IMR-90 (cell line): ENCODE results near the gene PHKG2. TPM values are rescaled to one million over a fixed set of nuclear protein-coding genes. Genes with fewer than 3 reads are reported as not detected.

Experiments used
- ATAC-seq: fragments of 200-7000 bp; cut with Tn5 transposase; 2 replicates; pipeline ENCODE4 v1.9.1; 2020; ENCODE audit warnings: low read depth, mild to moderate bottlenecking, moderate library complexity
- BruUV-seq: library from RNA; stranded (reverse); fragments of 400-500 nt; replicated peaks from 2 replicates; lab custom pipeline; 2021; lab: Mats Ljungman, UMichigan
- CTCF ChIA-PET: fragments of 300-600 bp; formaldehyde crosslinking; extraction: SDS; loops from one replicate; lab custom pipeline; 2021; ENCODE audit warnings: antibody characterized with exemption; lab: Yijun Ruan, JAX
- POLR2A ChIA-PET: fragments of 300-600 bp; sonication (Branson Sonifier 250); formaldehyde crosslinking; loops from one replicate; lab custom pipeline; 2022; ENCODE audit warnings: antibody characterized with exemption; ENCODE audit not compliant: unreplicated experiment; lab: Charles Lee
- DNase-seq: peaks from one replicate; pipeline ENCODE4 v3.0.0; 2013
- H2AFZ ChIP-seq: replicated peaks from 2 replicates; pipeline ENCODE3; 2013; ENCODE audit warnings: low read length, mild to moderate bottlenecking; ENCODE audit not compliant: poor library complexity
- H2AK5ac ChIP-seq: 2 replicates; pipeline ENCODE4 v1.6.1; 2013; ENCODE audit warnings: low read depth, low read length, inconsistent platforms
- H2AK9ac ChIP-seq: replicated peaks from 2 replicates; pipeline ENCODE3; 2013; ENCODE audit warnings: mild to moderate bottlenecking, low read depth, low read length, moderate library complexity; ENCODE audit not compliant: poor library complexity
- H2BK120ac ChIP-seq: 2 replicates; pipeline ENCODE4 v1.6.1; 2013; ENCODE audit warnings: low read depth, low read length, inconsistent platforms
- H2BK15ac ChIP-seq: 3 replicates; pipeline ENCODE4 v1.6.1; 2013; ENCODE audit warnings: low read depth, low read length, inconsistent platforms
- H2BK20ac ChIP-seq: 2 replicates; pipeline ENCODE4 v1.6.1; 2013; ENCODE audit warnings: low read depth, mild to moderate bottlenecking, inconsistent platforms, low read length, moderate library complexity
- H2BK5ac ChIP-seq: 2 replicates; pipeline ENCODE4 v1.6.1; 2013; ENCODE audit warnings: mild to moderate bottlenecking, low read depth, low read length, inconsistent platforms; ENCODE audit not compliant: poor library complexity, severe bottlenecking
- H3K14ac ChIP-seq: replicated peaks from 2 replicates; pipeline ENCODE4 v1.6.1; 2013; ENCODE audit warnings: low read depth, low read length, inconsistent platforms
- H3K18ac ChIP-seq: 2 replicates; pipeline ENCODE4 v1.6.1; 2013; ENCODE audit warnings: low read depth, low read length, control low read depth
- H3K23ac ChIP-seq: 2 replicates; pipeline ENCODE4 v1.6.1; 2013; ENCODE audit warnings: low read depth, low read length, inconsistent platforms
- H3K27ac ChIP-seq: 2 replicates; pipeline ENCODE4 v1.5.1; 2013; ENCODE audit warnings: mild to moderate bottlenecking, control low read depth, low read length; ENCODE audit not compliant: insufficient read depth
- H3K27me3 ChIP-seq: 2 replicates; pipeline ENCODE4 v1.6.1; 2013; ENCODE audit warnings: low read length; ENCODE audit not compliant: control insufficient read depth, insufficient read depth
- H3K36me3 ChIP-seq: 2 replicates; pipeline ENCODE4 v1.6.1; 2013; ENCODE audit warnings: low read length, mixed read lengths; ENCODE audit not compliant: control insufficient read depth, insufficient read depth
- H3K4ac ChIP-seq: 2 replicates; pipeline ENCODE4 v1.6.1; 2013; ENCODE audit warnings: low read depth, low read length, inconsistent platforms
- H3K4me1 ChIP-seq: 2 replicates; pipeline ENCODE4 v1.6.1; 2013; ENCODE audit warnings: low read length, mixed read lengths; ENCODE audit not compliant: control insufficient read depth, insufficient read depth
- H3K4me2 ChIP-seq: 2 replicates; pipeline ENCODE4 v1.6.1; 2013; ENCODE audit warnings: low read depth, mild to moderate bottlenecking, control low read depth, low read length, moderate library complexity
- H3K4me3 ChIP-seq: 2 replicates; pipeline ENCODE4 v1.5.1; 2013; ENCODE audit warnings: low read depth, mild to moderate bottlenecking, control low read depth, low read length, moderate library complexity; ENCODE audit not compliant: insufficient read depth
- H3K56ac ChIP-seq: 2 replicates; pipeline ENCODE4 v1.6.1; 2013; ENCODE audit warnings: low read length, inconsistent platforms; ENCODE audit not compliant: insufficient read depth; ENCODE audit errors: extremely low read depth
- H3K79me1 ChIP-seq, 2 experiments: 2 replicates each; pipeline ENCODE4 v1.6.1; 2013; ENCODE audit warnings: low read length in 2 of 2, inconsistent platforms in 1 of 2, low read depth in 1 of 2
- H3K9ac ChIP-seq: 2 replicates; pipeline ENCODE4 v1.6.1; 2013; ENCODE audit warnings: low read depth, low read length, control low read depth
- H3K9me1 ChIP-seq: 2 replicates; pipeline ENCODE4 v1.6.1; 2013; ENCODE audit warnings: low read length, inconsistent platforms; ENCODE audit not compliant: insufficient read depth
- H3K9me3 ChIP-seq: 2 replicates; pipeline ENCODE4 v1.6.1; 2013; ENCODE audit warnings: low read length; ENCODE audit not compliant: control insufficient read depth, insufficient read depth
- H4K20me1 ChIP-seq: 2 replicates; pipeline ENCODE4 v1.6.1; 2013; ENCODE audit warnings: low read length, inconsistent platforms; ENCODE audit not compliant: insufficient read depth
- H4K5ac ChIP-seq: 2 replicates; pipeline ENCODE4 v1.6.1; 2013; ENCODE audit warnings: mild to moderate bottlenecking, low read depth, low read length, control low read depth
- H4K8ac ChIP-seq, 2 experiments: 2 replicates each; pipeline ENCODE4 v1.6.1; 2013; ENCODE audit warnings: low read depth in 2 of 2, low read length in 2 of 2, control low read depth in 1 of 2, inconsistent platforms in 1 of 2
- H4K91ac ChIP-seq: 2 replicates; pipeline ENCODE4 v1.6.1; 2013; ENCODE audit warnings: low read depth, low read length, inconsistent platforms; ENCODE audit not compliant: insufficient read depth
- BHLHE40 ChIP-seq: fragments of 150-350 bp; IDR thresholded peaks from 2 replicates; pipeline ENCODE4 v1.6.1; 2016; ENCODE audit warnings: mild to moderate bottlenecking, low read depth, low read length
- CEBPB ChIP-seq: IDR thresholded peaks from 2 replicates; pipeline ENCODE4 v1.6.1; 2012; ENCODE audit warnings: low read depth, low read length, improper control_type of control experiment
- CHD1 ChIP-seq: IDR thresholded peaks from 2 replicates; pipeline ENCODE4 v1.6.1; 2012; ENCODE audit warnings: low read depth, low read length, improper control_type of control experiment
- CTCF ChIP-seq: conservative IDR thresholded peaks from 2 replicates; pipeline ENCODE4 v1.5.1; 2012; ENCODE audit warnings: mild to moderate bottlenecking, low read depth, low read length, improper control_type of control experiment
- ELK1 ChIP-seq: fragments of 150-350 bp; IDR thresholded peaks from 2 replicates; pipeline ENCODE4 v1.6.1; 2016; ENCODE audit warnings: low read depth, mild to moderate bottlenecking, low read length, moderate library complexity, borderline replicate concordance
- FOS ChIP-seq: fragments of 150-350 bp; IDR thresholded peaks from 2 replicates; pipeline ENCODE4 v1.6.1; 2016; ENCODE audit warnings: low read depth, low read length
- MAFK ChIP-seq: IDR thresholded peaks from 2 replicates; pipeline ENCODE4 v1.6.1; 2012; ENCODE audit warnings: low read depth, low read length, improper control_type of control experiment
- MAZ ChIP-seq: IDR thresholded peaks from 2 replicates; pipeline ENCODE4 v1.6.1; 2012; ENCODE audit warnings: low read depth, mild to moderate bottlenecking, low read length, improper control_type of control experiment, moderate library complexity, borderline replicate concordance
- MXI1 ChIP-seq: IDR thresholded peaks from 2 replicates; pipeline ENCODE4 v1.6.1; 2012; ENCODE audit warnings: low read depth, mild to moderate bottlenecking, low read length, moderate library complexity, borderline replicate concordance
- NFE2L2 ChIP-seq: fragments of 150-350 bp; IDR thresholded peaks from 2 replicates; pipeline ENCODE4 v1.6.1; 2016; ENCODE audit warnings: low read depth, mild to moderate bottlenecking, low read length
- POLR2A ChIP-seq: IDR thresholded peaks from 2 replicates; pipeline ENCODE4 v1.6.1; 2012; ENCODE audit warnings: mild to moderate bottlenecking, low read depth, low read length
- RAD21 ChIP-seq: IDR thresholded peaks from 2 replicates; pipeline ENCODE4 v1.6.1; 2012; ENCODE audit warnings: low read length, improper control_type of control experiment
- RCOR1 ChIP-seq: IDR thresholded peaks from 2 replicates; pipeline ENCODE4 v1.6.1; 2012; ENCODE audit warnings: mild to moderate bottlenecking, low read length, improper control_type of control experiment; ENCODE audit not compliant: insufficient replicate concordance
- RFX5 ChIP-seq: IDR thresholded peaks from 2 replicates; pipeline ENCODE4 v1.8.0; 2012; ENCODE audit warnings: low read depth, mild to moderate bottlenecking, low read length, moderate library complexity
- SMC3 ChIP-seq: fragments of 150-350 bp; IDR thresholded peaks from 2 replicates; pipeline ENCODE4 v1.6.1; 2016; ENCODE audit warnings: low read depth, mild to moderate bottlenecking, antibody characterized with exemption, low read length, moderate library complexity
- USF2 ChIP-seq: fragments of 150-350 bp; IDR thresholded peaks from 2 replicates; pipeline ENCODE4 v1.6.1; 2017; ENCODE audit warnings: mild to moderate bottlenecking, antibody characterized with exemption, low read length, low read depth
- WGBS, 2 experiments: methylation state at CpG; one replicate each; pipeline versions ENCODE4 v1.1.5 to v1.1.7; 2013; ENCODE audit warnings: missing lambda C conversion rate in 2 of 2; ENCODE audit not compliant: insufficient read length in 1 of 2; ENCODE audit errors: extremely low coverage in 2 of 2; 5-methylcytosine and 5-hydroxymethylcytosine counted together
- dilution Hi-C: fragments of 300-500 bp; cut with HindIII; formaldehyde crosslinking; loops from one replicate; pipeline ENCODE4 v1.14.3; 2018; ENCODE audit warnings: low sequenced_read_pairs; ENCODE audit not compliant: unreplicated experiment
- in situ Hi-C: fragments of 300-500 bp; cut with MboI; formaldehyde crosslinking; loops from 3 replicates; pipeline ENCODE4 v1.14.3; 2019; ENCODE audit warnings: low sequenced_read_pairs, inconsistent platforms, mixed read lengths
- intact Hi-C: fragments of 100-400 bp; cut with micrococcal nuclease; formaldehyde crosslinking; loops from 2 replicates; pipeline ENCODE4 v1.10.0; 2022
- polyA plus RNA-seq, 3 experiments: library from polyadenylated mRNA; depleted of rRNA; stranded (reverse); fragments of >200 nt; gene quantifications; 2 replicates each; pipeline ENCODE4 v1.2.3, GENCODE V29; 2012; ENCODE audit warnings: low replicate concordance in 1 of 3
- total RNA-seq: library from RNA; depleted of rRNA; stranded (reverse); fragments of >200 nt; gene quantifications from 2 replicates; pipeline ENCODE4 v1.2.3, GENCODE V29; 2012

PHKG2 gene
- total and polyA plus RNA-seq, 2 of the 4 experiments (the other 2 are of a cell fraction), result 26.0 to 38.9 TPM

GRCh38 chr16:30797670-30798309 is 49.6 kb downstream of the PHKG2 start:
- no peak overlapping the region for H3K4me2 ChIP-seq
- H3K36me3 ChIP-seq, result no peaks in the 10 kb centered on the region
- intact Hi-C loops, result no loop called here
- H3K4ac ChIP-seq, result no peak overlapping the region
- H2BK15ac ChIP-seq, result no peak overlapping the region
- no peaks in the 10 kb centered on the region for H3K4me1 ChIP-seq
- no peak overlapping the region for H3K56ac ChIP-seq
- H3K27me3 ChIP-seq, result peaks cover 6% of the 10 kb centered on the region; the same call in 1 of the 2 replicates
- ChIA-PET CTCF (no interaction called here), POLR2A (no interaction called here)
- H3K79me1 ChIP-seq, result no peaks in the 10 kb centered on the region
- WGBS, 2 experiments, result 74% methylated on average over 3 of the region's 8 CpGs; no CpG with 5 or more reads in 1 of the 2 experiments
- dilution Hi-C loops, result no loop called here
- H3K23ac ChIP-seq, result no peak overlapping the region
- no peak overlapping the region for H2AK9ac ChIP-seq
- H3K9me3 ChIP-seq, result no peaks in the 10 kb centered on the region
- no peak overlapping the region for H4K8ac ChIP-seq
- no peak for TF ChIP-seq NFE2L2
- no peak for TF ChIP-seq POLR2A
- TF ChIP-seq CHD1, result no peak
- TF ChIP-seq BHLHE40, result no peak
- TF ChIP-seq FOS, result no peak
- no peak for TF ChIP-seq MAZ
- TF ChIP-seq RFX5, result no peak
- no peak for TF ChIP-seq ELK1
- no peak for TF ChIP-seq USF2
- no peak for TF ChIP-seq MAFK
- TF ChIP-seq CEBPB, result no peak
- no peak for TF ChIP-seq CTCF
- TF ChIP-seq RCOR1, result no peak
- no peak for TF ChIP-seq RAD21
- no peak for TF ChIP-seq SMC3
- TF ChIP-seq MXI1, result no peak
- no peak overlapping the region for H3K27ac ChIP-seq
- in situ Hi-C loops, result no loop called here
- no peak overlapping the region for H4K91ac ChIP-seq
- no peak overlapping the region for H2AK5ac ChIP-seq
- no peak overlapping the region for H3K9ac ChIP-seq
- no peaks in the 10 kb centered on the region for H4K20me1 ChIP-seq
- ATAC-seq, result no peak
- H4K5ac ChIP-seq, result no peak overlapping the region
- H2BK120ac ChIP-seq, result no peak overlapping the region
- H2BK20ac ChIP-seq, result no peak overlapping the region
- no peak overlapping the region for H3K4me3 ChIP-seq
- no peak for DNase-seq
- H2AFZ ChIP-seq, result no peak overlapping the region
- H3K14ac ChIP-seq, result no peak overlapping the region
- H3K9me1 ChIP-seq, result no peaks in the 10 kb centered on the region
- no peak overlapping the region for H2BK5ac ChIP-seq
- H3K18ac ChIP-seq, result no peak overlapping the region
- BruUV-seq, result no TSS peak
